HG02970 (cell line): Measurements from ENCODE around the gene LUZP2.

Experiments
- ATAC-seq: cut with Tn5 transposase; IDR thresholded peaks from one replicate; pipeline ENCODE4 v1.9.1; 2021; ENCODE audit warnings: mild to moderate bottlenecking, moderate library complexity, moderate number of reproducible peaks; ENCODE audit not compliant: unreplicated experiment, low FRiP score

LUZP2 gene

GRCh38 chr11:24793479-24793878 lies 296.6 kb downstream of the LUZP2 start:
- no peak for ATAC-seq

- no peak for ATAC-seq
Measured at GRCh38 chr11:24794064-24794463, 297.2 kb downstream of the LUZP2 start.

- ATAC-seq: no peak
Measured at GRCh38 chr11:24805671-24806070, 308.8 kb downstream of the LUZP2 start.

GRCh38 chr11:24808173-24808572 lies 311.3 kb downstream of the LUZP2 start:
- no peak for ATAC-seq

GRCh38 chr11:24819006-24819405 lies 322.2 kb downstream of the LUZP2 start:
- no peak for ATAC-seq

- ATAC-seq: no peak
Measured at GRCh38 chr11:24819863-24820434, 323.1 kb downstream of the LUZP2 start.

GRCh38 chr11:24820541-24820940 lies 323.7 kb downstream of the LUZP2 start:
- no peak for ATAC-seq

- ATAC-seq: no peak
Measured at GRCh38 chr11:24828938-24829605, 332.2 kb downstream of the LUZP2 start.

- no peak for ATAC-seq
Measured at GRCh38 chr11:24833573-24833972, 336.7 kb downstream of the LUZP2 start.

- ATAC-seq: no peak
Measured at GRCh38 chr11:24837112-24837511, 340.3 kb downstream of the LUZP2 start.

- ATAC-seq: no peak
Measured at GRCh38 chr11:24842308-24842707, 345.5 kb downstream of the LUZP2 start.

- no peak for ATAC-seq
Measured at GRCh38 chr11:24844406-24844805, 347.6 kb downstream of the LUZP2 start.

GRCh38 chr11:24848857-24849256 lies 352.0 kb downstream of the LUZP2 start:
- no peak for ATAC-seq

- no peak for ATAC-seq
Measured at GRCh38 chr11:24855951-24856350, 359.1 kb downstream of the LUZP2 start.

- ATAC-seq: no peak
Measured at GRCh38 chr11:24859801-24860300, 363.0 kb downstream of the LUZP2 start.

GRCh38 chr11:24861440-24861839 lies 364.6 kb downstream of the LUZP2 start:
- ATAC-seq: no peak

GRCh38 chr11:24866743-24867142 lies 369.9 kb downstream of the LUZP2 start:
- ATAC-seq: no peak

- no peak for ATAC-seq
Measured at GRCh38 chr11:24870048-24870447, 373.2 kb downstream of the LUZP2 start.

- no peak for ATAC-seq
Measured at GRCh38 chr11:24872186-24872585, 375.3 kb downstream of the LUZP2 start.

- ATAC-seq: no peak
Measured at GRCh38 chr11:24872651-24873311, 375.9 kb downstream of the LUZP2 start.

GRCh38 chr11:24880962-24881361 lies 384.1 kb downstream of the LUZP2 start:
- ATAC-seq: no peak
